GM19351 (cell line): ENCODE measurements around the gene ELOB.
"Not testable (repeated sequence)": the region's sequence is repeated elsewhere in the genome, so short reads cannot be mapped to it uniquely, and the experiment has no call there.

ENCODE experiments used
- ATAC-seq: cut with Tn5 transposase; IDR thresholded peaks from one replicate; pipeline ENCODE4 v1.9.1; 2021; ENCODE audit warnings: mild to moderate bottlenecking, moderate library complexity; ENCODE audit not compliant: unreplicated experiment

Gene ELOB

DNA sequence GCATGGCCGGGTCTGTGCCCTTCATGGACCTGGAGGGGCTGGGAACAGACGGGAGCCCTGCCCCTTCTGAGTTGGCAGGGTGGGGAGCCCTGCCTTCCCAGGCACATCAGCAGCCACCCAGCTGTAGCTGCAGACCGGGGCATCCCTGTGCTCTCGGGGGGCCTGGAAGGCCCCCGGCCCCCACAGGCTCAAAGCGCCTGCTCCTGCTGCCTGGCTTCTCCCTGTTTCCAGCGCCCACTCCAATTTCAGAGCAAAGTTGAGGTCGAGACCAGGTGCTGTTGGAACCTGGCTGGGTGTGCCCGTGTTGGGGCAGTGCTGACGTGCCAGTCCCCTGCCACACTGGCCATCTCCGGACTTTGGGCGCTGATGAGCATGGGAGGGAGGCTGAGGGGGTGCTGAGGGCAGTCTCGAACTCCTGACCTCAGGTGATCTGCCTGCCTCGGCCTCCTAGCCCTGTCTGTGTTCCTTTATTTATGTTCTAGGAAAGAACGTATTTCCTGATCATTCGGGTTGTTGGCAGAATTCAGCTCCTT lies 52.2 kb downstream of the ELOB start:
- ATAC-seq: no peak

DNA sequence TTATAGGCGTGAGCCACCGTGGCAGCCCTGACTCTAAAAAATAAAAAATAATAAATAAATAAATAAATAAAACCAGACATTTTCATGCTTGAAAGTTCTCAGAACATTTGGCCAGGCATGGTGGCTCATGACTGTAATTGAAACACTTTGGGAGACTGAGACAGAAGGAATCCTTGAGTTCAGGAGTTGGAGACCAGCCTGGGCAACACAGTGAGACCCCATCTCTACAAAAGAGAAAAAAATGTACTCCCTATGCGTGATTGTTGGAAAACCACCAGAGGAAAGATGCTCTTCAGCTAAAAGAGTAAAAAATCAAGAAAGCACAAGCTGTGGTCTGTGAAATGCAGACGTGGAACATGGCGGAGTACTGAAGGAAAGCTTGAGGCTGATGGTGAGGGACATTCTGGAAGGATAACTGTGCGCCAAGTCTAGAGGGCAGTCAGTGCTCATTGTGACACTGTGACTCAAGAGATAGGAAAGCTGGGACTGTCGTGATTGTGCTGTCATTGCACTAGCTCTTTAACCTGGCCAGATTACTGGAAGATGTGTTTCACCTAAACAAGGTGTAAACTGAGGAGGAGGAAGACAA lies 52.9 kb downstream of the ELOB start:
- no peak for ATAC-seq

GRCh38 chr16:2721634-2722173 lies 55.4 kb downstream of the ELOB start:
- ATAC-seq: not testable (repeated sequence)
